Measurements from ENCODE around the gene MAPK13.

MAPK13 gene

DNA sequence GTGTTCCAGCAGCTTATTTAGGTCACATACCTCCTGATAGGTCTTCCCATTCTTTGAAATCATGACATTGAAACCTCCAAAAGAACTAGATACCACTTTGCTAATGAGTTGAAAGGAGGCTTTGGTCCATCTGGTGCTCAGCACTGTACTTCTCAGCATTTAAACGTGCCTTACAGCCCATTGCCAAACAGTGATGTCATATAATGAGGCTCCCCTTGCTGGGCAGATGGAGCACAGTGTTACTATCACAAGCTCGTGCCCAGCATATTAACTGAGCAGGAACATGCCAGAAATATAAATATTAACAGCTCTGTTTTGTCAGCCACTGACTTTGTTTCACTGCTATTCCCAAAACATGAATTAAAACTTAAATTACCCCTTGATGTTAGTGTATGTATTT lies 25.5 kb upstream of the MAPK13 start:
- Histone ChIP-seq H3K27ac (no peak overlapping the region), H3K4me3 (no peak overlapping the region)
- TF ChIP-seq, protein P1, sequence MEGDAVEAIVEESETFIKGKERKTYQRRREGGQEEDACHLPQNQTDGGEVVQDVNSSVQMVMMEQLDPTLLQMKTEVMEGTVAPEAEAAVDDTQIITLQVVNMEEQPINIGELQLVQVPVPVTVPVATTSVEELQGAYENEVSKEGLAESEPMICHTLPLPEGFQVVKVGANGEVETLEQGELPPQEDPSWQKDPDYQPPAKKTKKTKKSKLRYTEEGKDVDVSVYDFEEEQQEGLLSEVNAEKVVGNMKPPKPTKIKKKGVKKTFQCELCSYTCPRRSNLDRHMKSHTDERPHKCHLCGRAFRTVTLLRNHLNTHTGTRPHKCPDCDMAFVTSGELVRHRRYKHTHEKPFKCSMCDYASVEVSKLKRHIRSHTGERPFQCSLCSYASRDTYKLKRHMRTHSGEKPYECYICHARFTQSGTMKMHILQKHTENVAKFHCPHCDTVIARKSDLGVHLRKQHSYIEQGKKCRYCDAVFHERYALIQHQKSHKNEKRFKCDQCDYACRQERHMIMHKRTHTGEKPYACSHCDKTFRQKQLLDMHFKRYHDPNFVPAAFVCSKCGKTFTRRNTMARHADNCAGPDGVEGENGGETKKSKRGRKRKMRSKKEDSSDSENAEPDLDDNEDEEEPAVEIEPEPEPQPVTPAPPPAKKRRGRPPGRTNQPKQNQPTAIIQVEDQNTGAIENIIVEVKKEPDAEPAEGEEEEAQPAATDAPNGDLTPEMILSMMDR (IDR thresholded peaks at IDR 0.05): no peak
- no peak for DNase-seq (ENCODE audit: low spot score)

DNA sequence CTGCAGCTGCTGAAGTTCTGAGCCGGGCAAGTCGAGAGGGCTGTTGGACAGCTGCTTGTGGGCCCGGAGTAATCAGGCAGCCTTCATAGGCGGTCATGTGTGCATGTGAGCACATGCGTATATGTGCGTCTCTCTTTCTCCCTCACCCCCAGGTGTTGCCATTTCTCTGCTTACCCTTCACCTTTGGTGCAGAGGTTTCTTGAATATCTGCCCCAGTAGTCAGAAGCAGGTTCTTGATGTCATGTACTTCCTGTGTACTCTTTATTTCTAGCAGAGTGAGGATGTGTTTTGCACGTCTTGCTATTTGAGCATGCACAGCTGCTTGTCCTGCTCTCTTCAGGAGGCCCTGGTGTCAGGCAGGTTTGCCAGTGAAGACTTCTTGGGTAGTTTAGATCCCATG lies 21.2 kb upstream of the MAPK13 start:
- TF ChIP-seq, protein P1 (IDR thresholded peaks at IDR 0.05): no peak
- no peak for DNase-seq (ENCODE audit: low spot score)
- Histone ChIP-seq H3K4me3 (no peak overlapping the region), H3K27ac (no peak overlapping the region)

DNA sequence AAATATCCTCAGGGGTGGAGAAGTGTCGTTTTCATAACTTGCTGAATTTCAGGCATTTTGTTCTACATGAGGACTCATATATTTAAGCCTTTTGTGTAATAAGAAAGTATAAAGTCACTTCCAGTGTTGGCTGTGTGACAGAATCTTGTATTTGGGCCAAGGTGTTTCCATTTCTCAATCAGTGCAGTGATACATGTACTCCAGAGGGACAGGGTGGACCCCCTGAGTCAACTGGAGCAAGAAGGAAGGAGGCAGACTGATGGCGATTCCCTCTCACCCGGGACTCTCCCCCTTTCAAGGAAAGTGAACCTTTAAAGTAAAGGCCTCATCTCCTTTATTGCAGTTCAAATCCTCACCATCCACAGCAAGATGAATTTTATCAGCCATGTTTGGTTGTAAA lies 20.3 kb upstream of the MAPK13 start:
- no peak overlapping the region for H3K4me3 ChIP-seq
- H3K27ac ChIP-seq: no peak overlapping the region
- TF ChIP-seq, protein P1 (IDR thresholded peaks at IDR 0.05): no peak
- no peak for DNase-seq (ENCODE audit: low spot score)

DNA sequence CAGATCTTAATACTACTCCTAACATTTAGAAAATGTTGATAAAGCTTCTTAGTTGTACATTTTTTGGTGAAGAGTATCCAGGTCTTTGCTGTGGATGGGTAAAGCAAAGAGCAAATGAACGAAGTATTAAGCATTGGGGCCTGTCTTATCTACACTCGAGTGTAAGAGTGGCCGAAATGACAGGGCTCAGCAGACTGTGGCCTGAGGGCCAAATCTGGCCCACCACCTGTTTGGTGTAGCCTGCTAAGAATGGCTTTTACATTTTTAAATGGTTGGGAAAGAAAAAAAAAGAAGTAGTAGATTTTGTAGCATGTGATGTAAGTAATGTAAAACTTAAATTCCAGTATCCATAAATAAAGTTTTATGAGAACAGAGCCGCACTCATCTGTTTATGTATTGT lies 19.4 kb upstream of the MAPK13 start:
- TF ChIP-seq, protein P1 (IDR thresholded peaks at IDR 0.05): no peak
- Histone ChIP-seq H3K4me3 (no peak overlapping the region), H3K27ac (no peak overlapping the region)
- no peak for DNase-seq (ENCODE audit: low spot score)

DNA sequence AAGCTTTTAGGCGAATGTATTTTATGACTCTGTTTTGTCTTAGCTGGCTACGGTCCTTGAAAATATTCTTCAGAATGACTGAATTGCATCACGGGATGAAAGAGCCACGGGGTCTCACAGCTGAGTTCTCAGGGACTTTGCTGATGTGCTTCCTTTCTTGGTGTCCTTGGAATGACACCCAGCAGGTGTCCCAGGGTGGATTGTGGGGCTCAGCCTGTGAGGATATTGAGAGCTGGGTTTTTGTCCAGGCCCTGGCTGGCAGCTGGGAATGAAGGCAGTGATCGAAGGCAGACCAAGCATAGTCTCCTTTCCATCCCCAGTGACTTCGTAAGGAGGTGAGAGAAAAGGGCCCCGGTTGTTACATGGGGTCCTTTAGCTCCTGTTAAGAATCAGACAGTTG lies 18.8 kb upstream of the MAPK13 start:
- no peak overlapping the region for H3K4me3 ChIP-seq
- TF ChIP-seq, protein P1 (IDR thresholded peaks at IDR 0.05): no peak
- DNase-seq (ENCODE audit: low spot score): no peak
- H3K27ac ChIP-seq: no peak overlapping the region

DNA sequence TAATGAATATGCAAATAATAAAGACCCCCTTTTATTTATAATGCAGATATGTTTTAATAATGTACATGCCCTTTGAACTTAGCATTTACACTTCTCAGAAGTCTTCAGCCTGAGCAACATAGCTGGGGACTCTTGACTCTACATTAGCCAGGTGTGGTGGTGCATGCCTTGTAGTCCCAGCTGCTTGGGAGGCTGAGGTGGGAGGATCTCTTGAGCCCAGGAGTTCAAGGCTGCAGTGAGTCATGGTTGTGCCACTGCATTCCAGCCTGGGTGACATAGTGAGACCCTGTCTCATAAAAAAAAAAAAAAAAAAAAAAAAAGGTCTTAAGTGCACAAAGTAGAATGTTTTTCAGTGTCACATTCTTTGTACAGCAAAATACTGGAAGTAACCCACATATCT lies 17.3 kb upstream of the MAPK13 start:
- Histone ChIP-seq H3K27ac (no peak overlapping the region), H3K4me3 (no peak overlapping the region)
- DNase-seq (ENCODE audit: low spot score): no peak
- TF ChIP-seq, protein P1 (IDR thresholded peaks at IDR 0.05): no peak

DNA sequence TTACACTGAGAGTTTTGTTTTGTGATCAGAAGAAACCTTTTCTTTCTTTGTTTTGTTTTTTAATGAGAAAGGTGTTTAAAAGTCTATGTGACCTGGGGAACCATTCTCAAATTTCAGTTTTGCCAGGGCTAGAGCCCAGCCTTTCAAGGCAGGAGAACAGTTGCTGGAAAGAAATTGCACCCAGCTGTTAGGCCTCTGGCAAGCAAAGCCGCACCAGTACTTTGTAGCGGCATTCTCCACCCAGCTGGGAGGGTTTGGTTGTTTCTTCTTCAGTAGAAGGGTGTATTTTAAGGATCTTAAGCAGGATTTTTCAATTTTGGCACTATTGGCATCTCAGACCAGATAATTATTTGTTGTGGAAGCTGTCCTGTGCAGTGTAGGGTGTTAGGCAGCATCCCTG lies 16.6 kb upstream of the MAPK13 start:
- Histone ChIP-seq H3K4me3 (no peak overlapping the region), H3K27ac (no peak overlapping the region)
- TF ChIP-seq, protein P1 (IDR thresholded peaks at IDR 0.05): no peak
- no peak for DNase-seq (ENCODE audit: low spot score)
